Prostate gland (tissue), 2 donors: Measurements from ENCODE around the gene UBQLNL. TPM values are rescaled to one million over a fixed set of nuclear protein-coding genes. Genes with fewer than 3 reads are reported as not detected.

Experiments
- DNase-seq: peaks from one replicate; pipeline ENCODE4 v3.0.0-alpha.2; 2019; ENCODE audit warnings: low spot score
- H3K27ac ChIP-seq, 2 donors: fragments of 200-600 bp; sonication (generic); 2 replicates each; pipeline ENCODE4 v1.5.1; 2017 to 2019
- H3K27me3 ChIP-seq: fragments of 200-600 bp; sonication (generic); replicated peaks from 2 replicates; pipeline ENCODE4 v1.5.1; 2019; ENCODE audit not compliant: insufficient read depth
- H3K36me3 ChIP-seq, 2 donors: fragments of 200-600 bp; sonication (generic); 1 replicate in 1 of 2; 2 replicates in 1 of 2; pipeline versions ENCODE4 v1.5.1 to v1.8.1; 2017 to 2019
- H3K4me1 ChIP-seq: fragments of 200-600 bp; sonication (generic); replicated peaks from 2 replicates; pipeline ENCODE4 v1.5.1; 2019
- H3K4me3 ChIP-seq, 2 donors: fragments of 200-600 bp; sonication (generic); 2 replicates each; pipeline ENCODE4 v1.5.1; 2017 to 2019
- H3K9me3 ChIP-seq: fragments of 200-600 bp; sonication (generic); 2 replicates; pipeline ENCODE4 v1.5.1; 2017
- CTCF ChIP-seq, 4 experiments: fragments of 200-600 bp in 2 of 4; fragments of 450-650 bp in 2 of 4; sonication (generic) in 2 of 4; IDR thresholded peaks; 1 replicate in 3 of 4; 2 replicates in 1 of 4; pipeline ENCODE4 v1.5.1; 2016 to 2019; ENCODE audit warnings: antibody characterized with exemption in 4 of 4, mild to moderate bottlenecking in 2 of 4, moderate library complexity in 2 of 4
- POLR2A ChIP-seq: fragments of 450-650 bp; IDR thresholded peaks from one replicate; pipeline ENCODE4 v1.6.1; 2016; ENCODE audit warnings: antibody characterized with exemption, mild to moderate bottlenecking
- POLR2AphosphoS5 ChIP-seq: sonication (generic); formaldehyde crosslinking; IDR thresholded peaks from one replicate; pipeline ENCODE4 v1.6.1; 2017; ENCODE audit warnings: antibody characterized with exemption
- WGBS: methylation state at CpG from one replicate; pipeline ENCODE4 v1.1.5; 2018; 5-methylcytosine and 5-hydroxymethylcytosine counted together
- intact Hi-C: fragments of 100-400 bp; cut with DNase I; formaldehyde crosslinking; loops from one replicate; pipeline ENCODE4 v1.14.2; 2022
- total RNA-seq, 2 donors: library from RNA; depleted of rRNA; stranded (reverse); fragments of >200 nt; gene quantifications; one replicate each; pipeline ENCODE4 v1.1.0, GENCODE V29; 2016

Gene UBQLNL
- total RNA-seq, 2 donors from 2014 or later = 0.68 to 1.6 TPM

DNA sequence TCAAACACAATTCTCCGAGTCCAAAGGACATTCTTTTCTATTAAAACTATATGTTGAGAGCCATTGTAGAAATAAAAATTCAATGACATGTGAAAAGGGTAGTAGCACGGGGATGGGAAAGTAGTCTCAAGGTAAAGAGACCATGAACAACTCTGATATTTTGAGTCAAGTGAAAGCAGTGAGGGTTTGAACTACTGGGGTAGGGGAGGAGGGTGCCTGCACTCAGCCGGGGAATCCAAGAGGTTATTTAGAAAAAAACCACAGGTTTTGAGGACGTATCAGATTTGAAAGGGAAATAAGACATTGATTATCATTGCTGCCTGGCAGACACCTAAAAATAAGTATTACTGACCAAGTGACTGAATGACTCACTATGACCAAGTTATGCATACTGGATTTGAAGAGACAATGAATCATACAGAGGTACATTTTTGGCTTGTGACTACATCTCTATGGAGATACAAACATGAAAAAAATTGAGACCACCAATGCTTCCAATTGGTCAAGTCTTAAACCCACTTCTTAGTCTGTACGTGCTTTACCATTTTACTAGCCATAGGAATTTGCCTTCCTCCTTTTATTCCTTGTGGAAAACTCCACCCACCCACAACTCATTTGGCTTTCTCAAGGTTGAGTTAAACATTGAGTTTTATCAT is 34.1 kb upstream of the UBQLNL start:
- H3K4me1 ChIP-seq = no peaks in the 10 kb centered on the region
- 84% methylated on average over 5 of the region's 5 CpGs for WGBS
- H3K27me3 ChIP-seq = no peaks in the 10 kb centered on the region
- intact Hi-C loops = no loop called here
- H3K36me3 ChIP-seq = no peaks in the 10 kb centered on the region
- no peaks in the 10 kb centered on the region for H3K9me3 ChIP-seq
- no peak for DNase-seq
- TF ChIP-seq POLR2AphosphoS5 (no peak), POLR2A (no peak), CTCF (IDR thresholded peaks at IDR 0.05) (no peak)
- H3K4me3 ChIP-seq = no peak overlapping the region
- H3K27ac ChIP-seq = no peak overlapping the region

GRCh38 chr11:5548440-5548839 is 31.9 kb upstream of the UBQLNL start, which contains the start of gene OR52H1:
Gene OR52H1, minus strand, starts transcription at chr11:5548540. Its CDS starts 3,035 bp downstream, at chr11:5545505.
- Histone ChIP-seq H3K27ac (no peak within 1 kb of the TSS), H3K9me3 (no peaks in the 10 kb centered on the region), H3K36me3 (no peaks in the 10 kb centered on the region), H3K4me3 (no peak within 1 kb of the TSS), H3K27me3 (no peaks in the 10 kb centered on the region), H3K4me1 (no peaks in the 10 kb centered on the region)
- intact Hi-C loops = no loop called here
- 65% methylated on average over 1 of the region's 1 CpG for WGBS
- DNase-seq = no peak
- no peak for TF ChIP-seq POLR2A
- no peak for TF ChIP-seq POLR2AphosphoS5
- no peak for TF ChIP-seq CTCF (IDR thresholded peaks at IDR 0.05)

DNA sequence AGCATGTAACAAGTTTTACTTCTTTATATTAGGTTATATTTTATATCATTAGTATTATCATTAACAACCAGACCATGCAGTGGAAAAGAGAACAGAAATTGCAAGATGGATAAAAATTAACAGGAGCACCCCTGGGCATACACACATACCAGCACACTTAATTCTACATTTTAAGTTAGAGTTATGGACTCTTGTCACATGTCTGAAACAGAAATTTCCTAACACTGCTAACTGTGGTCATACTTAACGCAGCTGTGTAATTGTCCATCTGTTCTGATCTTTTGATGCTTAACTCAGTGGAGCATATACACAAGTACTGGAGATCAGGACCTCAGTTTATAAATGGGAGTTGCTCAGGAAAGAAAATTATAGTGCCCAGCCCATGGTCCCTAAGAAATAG is 31.5 kb upstream of the UBQLNL start:
- H3K4me1 ChIP-seq = no peaks in the 10 kb centered on the region
- no peak for DNase-seq
- H3K27ac ChIP-seq = no peak overlapping the region
- TF ChIP-seq POLR2AphosphoS5 = no peak
- TF ChIP-seq CTCF (IDR thresholded peaks at IDR 0.05) = no peak
- no peak for TF ChIP-seq POLR2A
- no peak overlapping the region for H3K4me3 ChIP-seq
- WGBS = 83% methylated on average over 1 of the region's 1 CpG
- intact Hi-C loops = no loop called here
- no peaks in the 10 kb centered on the region for H3K27me3 ChIP-seq
- no peaks in the 10 kb centered on the region for H3K36me3 ChIP-seq
- H3K9me3 ChIP-seq = no peaks in the 10 kb centered on the region

GRCh38 chr11:5546457-5546856 is 30.0 kb upstream of the UBQLNL start:
- 86% methylated on average over 3 of the region's 3 CpGs for WGBS
- no peaks in the 10 kb centered on the region for H3K36me3 ChIP-seq
- no peak overlapping the region for H3K4me3 ChIP-seq
- TF ChIP-seq CTCF (IDR thresholded peaks at IDR 0.05) (no peak), POLR2AphosphoS5 (no peak), POLR2A (no peak)
- no peak overlapping the region for H3K27ac ChIP-seq
- H3K27me3 ChIP-seq = no peaks in the 10 kb centered on the region
- no peaks in the 10 kb centered on the region for H3K4me1 ChIP-seq
- no peaks in the 10 kb centered on the region for H3K9me3 ChIP-seq
- DNase-seq = no peak
- intact Hi-C loops = no loop called here

GRCh38 chr11:5541427-5541826 is 24.9 kb upstream of the UBQLNL start:
- H3K9me3 ChIP-seq = no peaks in the 10 kb centered on the region
- H3K4me1 ChIP-seq = no peaks in the 10 kb centered on the region
- intact Hi-C loops = no loop called here
- TF ChIP-seq CTCF (IDR thresholded peaks at IDR 0.05) (no peak), POLR2A (no peak), POLR2AphosphoS5 (no peak)
- H3K36me3 ChIP-seq = no peaks in the 10 kb centered on the region
- WGBS = 29% methylated on average over 1 of the region's 1 CpG
- H3K4me3 ChIP-seq = no peak overlapping the region
- no peaks in the 10 kb centered on the region for H3K27me3 ChIP-seq
- no peak for DNase-seq
- no peak overlapping the region for H3K27ac ChIP-seq
